Activated B cell treated with CpG ODN at 0.5 μM for 24 hours (primary cell): ENCODE measurements around the gene FIBCD1. TPM values are rescaled to one million over a fixed set of nuclear protein-coding genes. Genes with fewer than 3 reads are reported as not detected.

ENCODE experiments used
- ATAC-seq: fragments of 200-7000 bp; cut with Tn5 transposase; one replicate; pipeline ENCODE4 v1.10.0; 2021; ENCODE audit warnings: low read depth, mild to moderate bottlenecking, moderate library complexity
- CTCF ChIA-PET: fragments of 350-600 bp; sonication (Branson Sonifier 250); formaldehyde crosslinking; loops from one replicate; lab custom pipeline; 2021; ENCODE audit warnings: antibody characterized with exemption; lab: Charles Lee
- POLR2A ChIA-PET: fragments of 350-600 bp; sonication (Branson Sonifier 250); formaldehyde crosslinking; loops from one replicate; lab custom pipeline; 2021; ENCODE audit warnings: antibody characterized with exemption; lab: Charles Lee
- DNase-seq: peaks from one replicate; pipeline ENCODE4 v3.0.0; 2022
- H3K27ac Mint-ChIP-seq: one replicate; pipeline ENCODE4 v1.8.0; 2020; ENCODE audit warnings: mixed read lengths
- H3K27me3 Mint-ChIP-seq: one replicate; pipeline ENCODE4 v1.8.0; 2021; ENCODE audit warnings: mixed read lengths
- H3K36me3 Mint-ChIP-seq: one replicate; pipeline ENCODE4 v1.8.0; 2021; ENCODE audit warnings: low read depth, mixed read lengths
- H3K4me1 Mint-ChIP-seq: one replicate; pipeline ENCODE4 v1.8.0; 2021; ENCODE audit warnings: mixed read lengths
- H3K4me3 Mint-ChIP-seq: one replicate; pipeline ENCODE4 v1.8.0; 2020; ENCODE audit warnings: mild to moderate bottlenecking, mixed read lengths
- H3K9me3 Mint-ChIP-seq: one replicate; pipeline ENCODE4 v1.8.0; 2020; ENCODE audit warnings: mixed read lengths
- CTCF ChIP-seq: fragments of 200-600 bp; IDR thresholded peaks from one replicate; pipeline ENCODE4 v1.8.0; 2022; ENCODE audit warnings: antibody characterized with exemption, mild to moderate bottlenecking
- intact Hi-C: fragments of 100-400 bp; cut with micrococcal nuclease; formaldehyde crosslinking; loops from one replicate; pipeline ENCODE4 v1.15.1; 2024
- total RNA-seq: library from RNA; stranded (reverse); gene quantifications from 2 replicates; pipeline ENCODE4 v1.2.3, GENCODE V29; 2022

The FIBCD1 gene
- total RNA-seq, 1 donor from 2014 or later: not detected

GRCh38 chr9:130885484-130886375, 53.3 kb downstream of the FIBCD1 start:
- no peak overlapping the region for H3K27ac Mint-ChIP-seq
- POLR2A ChIA-PET: no interaction called here
- CTCF ChIA-PET: no interaction called here
- H3K36me3 Mint-ChIP-seq: peaks cover 68% of the 10 kb centered on the region
- H3K4me1 Mint-ChIP-seq: no peaks in the 10 kb centered on the region
- intact Hi-C loops: no loop called here
- H3K4me3 Mint-ChIP-seq: no peak overlapping the region
- H3K27me3 Mint-ChIP-seq: no peaks in the 10 kb centered on the region
- no peaks in the 10 kb centered on the region for H3K9me3 Mint-ChIP-seq
- no peak for TF ChIP-seq CTCF
- no peak for DNase-seq
- no peak for ATAC-seq

GRCh38 chr9:130884542-130885483, 54.2 kb downstream of the FIBCD1 start:
- ChIA-PET POLR2A (no interaction called here), CTCF (no interaction called here)
- Mint-ChIP-seq H3K27me3 (no peaks in the 10 kb centered on the region), H3K4me1 (no peaks in the 10 kb centered on the region), H3K36me3 (peaks cover 74% of the 10 kb centered on the region), H3K27ac (no peak overlapping the region), H3K4me3 (no peak overlapping the region), H3K9me3 (no peaks in the 10 kb centered on the region)
- no peak for ATAC-seq
- no peak for TF ChIP-seq CTCF
- intact Hi-C loops: no loop called here
- no peak for DNase-seq

- ChIA-PET POLR2A (no interaction called here), CTCF (no interaction called here)
- no peak for DNase-seq
- Mint-ChIP-seq H3K4me1 (no peaks in the 10 kb centered on the region), H3K9me3 (no peaks in the 10 kb centered on the region), H3K27me3 (no peaks in the 10 kb centered on the region), H3K36me3 (peaks cover 79% of the 10 kb centered on the region), H3K4me3 (no peak overlapping the region), H3K27ac (no peak overlapping the region)
- ATAC-seq: no peak
- intact Hi-C loops: no loop called here
- TF ChIP-seq CTCF: no peak
Observed at GRCh38 chr9:130884111-130884531, 54.9 kb downstream of the FIBCD1 start.

GRCh38 chr9:130883479-130883878, 55.6 kb downstream of the FIBCD1 start:
- ATAC-seq (no peak), DNase-seq (no peak)
- TF ChIP-seq CTCF: no peak
- no peak overlapping the region for H3K27ac Mint-ChIP-seq
- H3K4me1 Mint-ChIP-seq: no peaks in the 10 kb centered on the region
- intact Hi-C loops: no loop called here
- no peaks in the 10 kb centered on the region for H3K9me3 Mint-ChIP-seq
- H3K27me3 Mint-ChIP-seq: no peaks in the 10 kb centered on the region
- POLR2A ChIA-PET: no interaction called here
- no peak overlapping the region for H3K4me3 Mint-ChIP-seq
- peaks cover 81% of the 10 kb centered on the region for H3K36me3 Mint-ChIP-seq
- CTCF ChIA-PET: no interaction called here
